Measurements from ENCODE around the gene C10orf95.

GRCh38 chr10:102414749-102415148, 36.6 kb downstream of the C10orf95 start:
- TF ChIP-seq CTCF (IDR thresholded peaks at IDR 0.05 in 8 of 11, conservative IDR thresholded peaks at IDR 0.05 in 3 of 11) (no peak), POLR2A (IDR thresholded peaks at IDR 0.05) (no peak)

Data from spleen (tissue), 7 donors.